Stimulated activated naive B cell treated with anti-CD40 and anti-IgM and Interleukin-4, amounts not matched to agents 10 μg/mL and 1 μg/mL and 100 μg/mL, for 72 hours (primary cell): ENCODE data around the gene FAAP20.

ENCODE experiments used
- ATAC-seq, 2 donors: fragments of 150-1000 bp; cut with Tn5 transposase; replicated peaks; 2 replicates each; pipeline ENCODE4 v1.10.0; 2021; ENCODE audit warnings: moderate library complexity in 1 of 2
- DNase-seq: peaks from one replicate; pipeline ENCODE4 v3.0.0; 2021
- H3K27ac Mint-ChIP-seq: one replicate; pipeline ENCODE4 v1.8.0; 2022; ENCODE audit warnings: mild to moderate bottlenecking, mixed read lengths
- H3K27me3 Mint-ChIP-seq, 2 donors: one replicate each; pipeline ENCODE4 v1.8.0; 2022; ENCODE audit warnings: mixed read lengths in 2 of 2
- H3K36me3 Mint-ChIP-seq, 2 donors: one replicate each; pipeline ENCODE4 v1.8.0; 2022; ENCODE audit warnings: mixed read lengths in 2 of 2, mild to moderate bottlenecking in 1 of 2
- H3K4me1 Mint-ChIP-seq, 2 donors: one replicate each; pipeline ENCODE4 v1.8.0; 2022; ENCODE audit warnings: mixed read lengths in 2 of 2, mild to moderate bottlenecking in 1 of 2
- H3K4me3 Mint-ChIP-seq, 2 donors: one replicate each; pipeline ENCODE4 v1.8.0; 2022; ENCODE audit warnings: mild to moderate bottlenecking in 2 of 2, mixed read lengths in 2 of 2, moderate library complexity in 1 of 2
- H3K9me3 Mint-ChIP-seq, 2 donors: one replicate each; pipeline ENCODE4 v1.8.0; 2022; ENCODE audit warnings: mixed read lengths in 2 of 2, mild to moderate bottlenecking in 1 of 2

The FAAP20 gene

DNA sequence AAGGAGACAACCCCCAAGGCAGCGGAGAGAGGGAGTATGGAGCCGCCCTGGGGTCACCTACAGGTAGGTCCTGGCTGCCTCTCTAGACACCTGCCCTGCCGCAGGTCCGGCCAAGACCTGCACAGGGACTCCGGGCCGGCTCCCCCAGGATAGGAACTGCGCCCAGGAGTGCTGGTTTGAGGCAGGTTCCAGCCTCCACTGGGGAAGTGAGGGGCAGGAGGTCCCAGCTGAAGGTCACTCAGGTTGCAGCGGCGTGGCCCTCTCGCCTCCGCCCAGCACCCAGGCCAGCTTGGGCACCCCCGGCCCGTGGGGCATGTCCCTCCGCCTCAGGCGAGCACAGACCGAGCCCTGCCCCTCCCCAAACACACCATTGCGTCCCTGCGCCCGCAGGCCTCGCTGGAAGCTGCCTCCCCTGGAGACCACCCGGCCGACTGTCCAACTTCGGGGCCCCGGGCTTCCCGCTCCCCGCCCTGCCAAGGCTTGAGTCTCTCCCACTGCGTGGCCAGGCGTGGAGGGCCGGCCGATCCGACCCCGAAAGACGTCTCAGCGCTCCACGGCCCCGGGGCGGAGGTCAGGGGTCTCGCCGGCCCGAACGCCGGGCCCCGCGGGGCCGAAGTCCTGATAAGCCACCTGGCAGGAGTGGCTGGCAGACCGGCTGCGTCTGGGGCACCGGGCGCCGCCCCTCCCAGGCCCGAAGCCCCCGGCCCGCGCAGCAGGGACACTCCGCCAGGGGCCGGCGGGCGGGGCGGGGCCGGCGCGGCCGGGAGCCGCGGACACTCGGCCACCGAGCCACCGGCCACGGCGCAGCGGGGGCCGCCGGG lies 32.2 kb upstream of the FAAP20 start:
- H3K36me3 Mint-ChIP-seq: peaks cover 4 to 22% of the 10 kb centered on the region in 2 donors
- ATAC-seq: no peak

GRCh38 chr1:2224631-2225428 lies 30.3 kb upstream of the FAAP20 start:
- Mint-ChIP-seq H3K27ac (no peak overlapping the region), H3K36me3 (peaks cover 4 to 9% of the 10 kb centered on the region in 2 donors), H3K9me3 (no peaks in the 10 kb centered on the region), H3K27me3 (no peaks in the 10 kb centered on the region), H3K4me3 (no peak overlapping the region), H3K4me1 (peaks cover 15 to 21% of the 10 kb centered on the region in 2 donors)
- ATAC-seq (no peak), DNase-seq (no peak)

More for the DNA sequence above, 32.2 kb upstream of the FAAP20 start:
- Mint-ChIP-seq H3K4me3 (peak overlapping the region; percentile 79 to 82), H3K27ac (peak overlapping the region; percentile 91), H3K9me3 (no peaks in the 10 kb centered on the region), H3K4me1 (peaks cover 27 to 40% of the 10 kb centered on the region in 2 donors), H3K27me3 (no peaks in the 10 kb centered on the region)
- DNase-seq: no peak

DNA sequence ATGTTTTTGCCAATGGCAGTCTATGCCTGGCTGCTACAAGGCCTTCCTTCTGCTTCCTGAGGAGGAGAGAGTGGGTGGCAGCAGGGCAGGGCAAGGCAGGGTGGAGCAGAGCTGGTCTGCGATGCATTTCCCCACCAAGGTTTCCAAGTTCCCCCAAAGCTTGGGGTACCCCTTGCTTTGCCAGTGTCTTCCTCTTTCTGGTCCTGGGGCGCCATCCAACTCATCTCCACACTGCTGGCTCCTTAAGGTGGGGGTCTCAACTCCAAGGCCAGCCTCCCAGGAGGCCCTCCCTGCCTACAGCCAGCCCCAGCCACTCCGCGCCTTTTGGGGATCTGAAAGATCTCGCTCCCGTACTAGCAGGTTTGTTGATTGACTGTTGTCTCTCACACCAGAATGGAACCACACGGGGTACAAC lies 29.6 kb upstream of the FAAP20 start:
- DNase-seq (no peak), ATAC-seq (no peak)
- no peaks in the 10 kb centered on the region for H3K9me3 Mint-ChIP-seq
- no peak overlapping the region for H3K27ac Mint-ChIP-seq
- no peaks in the 10 kb centered on the region for H3K27me3 Mint-ChIP-seq
- no peak overlapping the region for H3K4me3 Mint-ChIP-seq
- peaks cover 10 to 14% of the 10 kb centered on the region in 2 donors for H3K4me1 Mint-ChIP-seq
- H3K36me3 Mint-ChIP-seq: peaks cover 1 to 3% of the 10 kb centered on the region in 2 donors

DNA sequence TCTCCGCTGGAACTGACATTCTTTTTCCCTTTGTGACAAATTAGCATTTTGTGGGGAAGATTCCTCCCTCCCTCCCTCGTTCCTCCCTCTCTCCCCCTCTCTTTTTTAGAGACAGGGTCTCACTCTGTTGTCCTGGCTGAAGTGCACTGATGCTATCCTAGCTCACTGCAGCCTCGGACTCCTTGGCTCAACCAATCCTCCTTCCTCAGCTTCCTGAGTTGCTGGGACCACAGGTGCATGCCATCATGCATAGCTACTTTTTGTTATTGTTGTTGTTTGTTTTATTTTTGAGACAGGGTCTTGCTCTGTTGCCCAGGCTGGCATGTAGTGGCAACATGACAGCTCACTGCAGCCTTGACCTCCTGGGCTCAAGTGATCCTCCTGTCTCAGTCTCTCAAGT lies 26.7 kb upstream of the FAAP20 start:
- Mint-ChIP-seq H3K36me3 (no peaks in the 10 kb centered on the region), H3K27ac (no peak overlapping the region), H3K9me3 (peaks cover 4 to 5% of the 10 kb centered on the region in 2 donors), H3K27me3 (no peaks in the 10 kb centered on the region), H3K4me3 (no peak overlapping the region), H3K4me1 (peaks cover 6 to 8% of the 10 kb centered on the region in 2 donors)
- ATAC-seq (no peak), DNase-seq (no peak)

DNA sequence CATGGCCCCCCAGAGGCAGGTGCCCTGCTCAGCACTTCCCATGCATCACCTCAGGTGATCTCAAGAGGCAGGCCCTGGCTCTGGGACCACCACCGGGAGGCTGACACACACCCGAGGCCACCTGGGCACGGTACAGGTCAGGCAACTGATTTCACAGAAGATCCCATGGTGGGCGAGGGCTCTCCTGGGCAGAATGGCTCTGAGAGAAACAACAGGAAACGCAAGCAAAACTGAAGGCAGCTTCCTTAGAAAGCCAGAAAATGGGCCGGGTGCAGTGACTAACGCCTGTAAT lies 22.1 kb upstream of the FAAP20 start:
- no peaks in the 10 kb centered on the region for H3K36me3 Mint-ChIP-seq
- DNase-seq (no peak), ATAC-seq (no peak)
- H3K27me3 Mint-ChIP-seq: no peaks in the 10 kb centered on the region
- no peak overlapping the region for H3K4me3 Mint-ChIP-seq
- peaks cover 4 to 5% of the 10 kb centered on the region in 2 donors for H3K9me3 Mint-ChIP-seq
- no peaks in the 10 kb centered on the region for H3K4me1 Mint-ChIP-seq
- H3K27ac Mint-ChIP-seq: no peak overlapping the region

- H3K27me3 Mint-ChIP-seq: no peaks in the 10 kb centered on the region
- H3K36me3 Mint-ChIP-seq: no peaks in the 10 kb centered on the region
- DNase-seq (no peak), ATAC-seq (no peak)
- no peak overlapping the region for H3K4me3 Mint-ChIP-seq
- H3K4me1 Mint-ChIP-seq: no peaks in the 10 kb centered on the region
- H3K27ac Mint-ChIP-seq: no peak overlapping the region
- H3K9me3 Mint-ChIP-seq: peaks cover 4 to 5% of the 10 kb centered on the region in 2 donors
These were observed 21.6 kb upstream of the FAAP20 start for GRCh38 chr1:2215909-2216766.

GRCh38 chr1:2215329-2215728 lies 20.8 kb upstream of the FAAP20 start:
- Mint-ChIP-seq H3K4me3 (no peak overlapping the region), H3K36me3 (no peaks in the 10 kb centered on the region), H3K27me3 (no peaks in the 10 kb centered on the region), H3K9me3 (peaks cover 4 to 5% of the 10 kb centered on the region in 2 donors), H3K4me1 (no peaks in the 10 kb centered on the region), H3K27ac (no peak overlapping the region)
- ATAC-seq (no peak), DNase-seq (no peak)

GRCh38 chr1:2214541-2215241 lies 20.1 kb upstream of the FAAP20 start:
- Mint-ChIP-seq H3K9me3 (peaks cover 4 to 5% of the 10 kb centered on the region in 2 donors), H3K4me3 (no peak overlapping the region), H3K36me3 (no peaks in the 10 kb centered on the region), H3K27me3 (no peaks in the 10 kb centered on the region), H3K27ac (no peak overlapping the region), H3K4me1 (no peaks in the 10 kb centered on the region)
- ATAC-seq: no peak
- DNase-seq: no peak

GRCh38 chr1:2213576-2214505 lies 19.3 kb upstream of the FAAP20 start:
- no peak overlapping the region for H3K27ac Mint-ChIP-seq
- no peaks in the 10 kb centered on the region for H3K36me3 Mint-ChIP-seq
- no peak for DNase-seq
- H3K4me3 Mint-ChIP-seq: peak overlapping the region in 1 of 2 donors; percentile 6
- no peak for ATAC-seq
- H3K4me1 Mint-ChIP-seq: no peaks in the 10 kb centered on the region
- H3K9me3 Mint-ChIP-seq: peaks cover 3% of the 10 kb centered on the region in 2 donors
- H3K27me3 Mint-ChIP-seq: no peaks in the 10 kb centered on the region

DNA sequence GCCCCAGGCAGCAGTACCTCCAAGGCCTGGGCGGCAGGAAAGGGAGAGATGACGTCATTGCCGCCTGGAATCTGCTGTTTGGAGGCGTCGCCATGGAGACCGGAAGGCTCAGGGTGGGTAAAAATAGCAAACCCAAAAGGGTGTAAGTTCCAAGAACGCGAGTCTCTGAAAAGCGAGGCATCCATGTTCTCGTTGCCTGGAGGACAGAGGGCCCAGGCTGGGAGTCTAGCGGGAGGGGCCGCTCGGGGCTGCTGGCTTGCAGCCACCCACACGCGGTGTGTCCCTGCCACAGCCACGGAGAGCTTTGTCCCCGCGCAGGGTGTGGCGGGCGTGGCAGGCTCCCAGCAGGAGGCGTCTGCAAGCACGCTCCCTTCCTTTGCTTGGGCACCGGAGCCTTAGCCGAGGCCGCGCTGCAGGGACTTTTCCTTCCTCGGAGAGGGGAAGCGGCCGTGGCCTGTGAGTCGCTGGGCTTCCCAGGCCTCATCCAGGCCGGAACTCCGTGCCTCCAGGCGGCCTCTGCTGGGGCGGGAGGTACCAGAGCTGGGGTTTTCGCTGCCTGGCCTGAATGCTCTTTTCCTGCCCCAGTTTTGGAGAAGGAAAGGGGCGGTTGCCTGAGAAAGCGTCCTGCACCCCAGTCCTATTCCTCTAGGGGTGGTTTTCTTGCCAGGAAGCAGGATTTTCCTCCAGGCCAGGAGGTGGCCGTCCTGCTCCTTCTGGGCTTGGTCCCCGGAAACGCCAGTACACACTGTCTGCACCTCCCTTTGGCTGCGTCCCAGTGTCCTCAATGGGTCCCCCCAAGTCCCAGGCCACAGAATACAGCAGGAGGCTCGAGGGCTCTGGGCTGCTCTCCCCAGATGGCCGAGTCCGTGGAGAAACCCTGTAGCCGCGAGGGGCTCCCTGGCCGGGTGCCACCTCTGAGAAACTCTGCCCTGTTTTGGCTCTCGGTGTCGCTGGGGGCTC lies 18.2 kb upstream of the FAAP20 start:
- DNase-seq: no peak
- ATAC-seq: peak; percentile 58 to 66
- Mint-ChIP-seq H3K9me3 (no peaks in the 10 kb centered on the region), H3K4me1 (no peaks in the 10 kb centered on the region), H3K36me3 (no peaks in the 10 kb centered on the region), H3K27ac (no peak overlapping the region), H3K27me3 (no peaks in the 10 kb centered on the region), H3K4me3 (peak overlapping the region; percentile 36 to 66)

DNA sequence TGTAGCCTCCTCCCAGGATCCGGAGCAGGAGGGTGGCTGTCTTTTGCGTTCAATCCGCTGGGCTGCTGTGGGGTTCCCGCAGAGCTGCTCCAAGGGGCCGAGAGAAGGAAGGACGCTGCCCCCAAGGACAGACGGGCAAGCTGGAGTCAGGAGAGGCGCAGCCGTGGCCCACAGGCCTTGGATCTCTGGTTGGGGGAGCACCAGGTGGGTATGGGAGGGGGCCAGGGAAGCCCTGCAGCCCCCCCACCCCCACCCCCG lies 17.6 kb upstream of the FAAP20 start:
- ATAC-seq (peak in 1 of 2 donors; percentile 12), DNase-seq (no peak)
- no peaks in the 10 kb centered on the region for H3K9me3 Mint-ChIP-seq
- H3K4me3 Mint-ChIP-seq: peak overlapping the region in 1 of 2 donors; percentile 51
- H3K4me1 Mint-ChIP-seq: no peaks in the 10 kb centered on the region
- no peaks in the 10 kb centered on the region for H3K27me3 Mint-ChIP-seq
- H3K36me3 Mint-ChIP-seq: no peaks in the 10 kb centered on the region
- H3K27ac Mint-ChIP-seq: no peak overlapping the region

DNA sequence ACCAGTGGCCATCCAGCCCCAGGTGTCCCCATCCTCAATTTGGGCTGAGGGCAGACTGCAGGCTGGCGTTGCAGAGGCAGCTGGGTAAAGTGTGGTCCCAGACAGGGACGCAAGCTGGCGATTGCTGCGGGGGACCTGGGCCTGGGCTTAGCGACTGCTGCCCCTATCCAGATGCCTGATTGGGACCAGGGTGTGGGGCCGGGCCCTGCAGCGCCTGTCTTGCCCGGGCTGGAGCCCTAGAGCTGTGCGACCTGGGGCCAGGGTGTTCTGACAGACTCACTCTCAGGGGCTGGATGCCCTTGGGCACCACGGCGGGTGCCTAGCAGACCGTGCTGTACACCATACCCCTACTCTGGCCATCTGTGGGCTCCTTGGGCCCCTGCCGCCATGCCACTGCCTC lies 16.2 kb upstream of the FAAP20 start:
- H3K36me3 Mint-ChIP-seq: no peaks in the 10 kb centered on the region
- H3K27ac Mint-ChIP-seq: no peak overlapping the region
- ATAC-seq (no peak), DNase-seq (no peak)
- H3K9me3 Mint-ChIP-seq: no peaks in the 10 kb centered on the region
- H3K4me1 Mint-ChIP-seq: peaks cover 0 to 3% of the 10 kb centered on the region in 2 donors
- no peaks in the 10 kb centered on the region for H3K27me3 Mint-ChIP-seq
- no peak overlapping the region for H3K4me3 Mint-ChIP-seq
